GM12878 (cell line): Measurements from ENCODE around the gene CRYBG3. TPM values are rescaled to one million over a fixed set of nuclear protein-coding genes. Genes with fewer than 3 reads are reported as not detected.

ENCODE experiments used
- ATAC-seq: fragments of 200-7000 bp; cut with Tn5 transposase; 3 replicates; pipeline ENCODE4 v1.9.1; 2020; ENCODE audit warnings: mild to moderate bottlenecking, moderate library complexity
- BruUV-seq: library from RNA; stranded (reverse); fragments of 400-500 nt; replicated peaks from 2 replicates; lab custom pipeline; 2021; lab: Mats Ljungman, UMichigan
- CTCF ChIA-PET: fragments of 300-600 bp; sonication (Branson Sonifier 250); formaldehyde crosslinking; extraction: SDS; loops from one replicate; lab custom pipeline; 2021; ENCODE audit warnings: inconsistent platforms; lab: Yijun Ruan, JAX
- POLR2A ChIA-PET: fragments of 350-600 bp; formaldehyde crosslinking; extraction: SDS; loops from one replicate; lab custom pipeline; 2021; ENCODE audit warnings: inconsistent platforms; lab: Charles Lee
- RAD21 ChIA-PET: fragments of 300-600 bp; sonication (Branson Sonifier 250); formaldehyde crosslinking; loops from one replicate; lab custom pipeline; 2023; ENCODE audit warnings: antibody characterized with exemption; ENCODE audit not compliant: unreplicated experiment; lab: Charles Lee
- SMC1A ChIA-PET: fragments of 300-600 bp; sonication (Branson Sonifier 250); formaldehyde crosslinking; loops from one replicate; lab custom pipeline; 2023; ENCODE audit not compliant: unreplicated experiment, uncharacterized antibody; lab: Charles Lee
- DNase-seq: peaks from one replicate; pipeline ENCODE4 v3.0.0-alpha.2; 2011; ENCODE audit warnings: low read depth, low spot score
- FAIRE-seq: peaks from 3 replicates; lab custom pipeline; 2011; peaks lifted over from hg19 to GRCh38; lab: Jason Lieb, UNC
- H2AFZ ChIP-seq: 2 replicates; pipeline ENCODE4 v1.6.0; 2011; ENCODE audit warnings: low read depth, low read length, control low read depth; ENCODE audit not compliant: control insufficient read depth
- H3K27ac ChIP-seq: 2 replicates; pipeline ENCODE4 v1.5.1; 2011; ENCODE audit warnings: control low read depth; ENCODE audit not compliant: control insufficient read depth, insufficient read depth
- H3K27me3 ChIP-seq, 2 experiments: replicated peaks in 1 of 2; 2 replicates each; pipeline versions ENCODE4 v1.6.0 to v1.6.1; 2011; ENCODE audit warnings: low read length in 1 of 2; ENCODE audit not compliant: control insufficient read depth in 2 of 2, insufficient read depth in 2 of 2
- H3K36me3 ChIP-seq, 2 experiments: 2 replicates each; pipeline ENCODE4 v1.5.1; 2011; ENCODE audit warnings: low read length in 1 of 2; ENCODE audit not compliant: control insufficient read depth in 2 of 2, insufficient read depth in 2 of 2
- H3K4me1 ChIP-seq: 2 replicates; pipeline ENCODE4 v1.6.1; 2011; ENCODE audit warnings: mild to moderate bottlenecking, low read length, moderate library complexity, mixed read lengths; ENCODE audit not compliant: control insufficient read depth, insufficient read depth
- H3K4me2 ChIP-seq: 2 replicates; pipeline ENCODE4 v1.6.0; 2011; ENCODE audit warnings: control low read depth; ENCODE audit not compliant: control insufficient read depth, insufficient read depth
- H3K4me3 ChIP-seq: fragments of 200-600 bp; sonication (generic); 2 replicates; pipeline ENCODE4 v1.5.1; 2016
- H3K79me2 ChIP-seq: 2 replicates; pipeline ENCODE4 v1.6.0; 2011; ENCODE audit warnings: low read length; ENCODE audit not compliant: control insufficient read depth, insufficient read depth
- H3K9ac ChIP-seq: 2 replicates; pipeline ENCODE4 v1.8.0; 2011; ENCODE audit warnings: low read length, control low read depth, mixed read lengths; ENCODE audit not compliant: control insufficient read depth, insufficient read depth
- H3K9me3 ChIP-seq: replicated peaks from 3 replicates; pipeline ENCODE4 v1.5.1; 2011; ENCODE audit warnings: mild to moderate bottlenecking, low read length; ENCODE audit not compliant: control insufficient read depth, insufficient read depth
- H4K20me1 ChIP-seq: 2 replicates; pipeline ENCODE4 v1.6.0; 2011; ENCODE audit not compliant: control insufficient read depth, insufficient read depth
- ATF2 ChIP-seq: IDR thresholded peaks from 2 replicates; pipeline ENCODE4 v1.6.1; 2012; ENCODE audit warnings: low read length, inconsistent platforms
- CBFB ChIP-seq: IDR thresholded peaks from 2 replicates; pipeline ENCODE4 v1.6.1; 2016; ENCODE audit warnings: antibody characterized with exemption, low read depth
- CHD2 ChIP-seq: IDR thresholded peaks from 2 replicates; pipeline ENCODE4 v1.6.1; 2011; ENCODE audit warnings: low read depth, low read length, improper control_type of control experiment, borderline replicate concordance
- FOS ChIP-seq: IDR thresholded peaks from 3 replicates; pipeline ENCODE4 v1.6.1; 2011; ENCODE audit warnings: borderline replicate concordance; ENCODE audit not compliant: insufficient read length; ENCODE audit errors: extremely low read depth
- FOXK2 ChIP-seq: fragments of 450-650 bp; IDR thresholded peaks from 2 replicates; pipeline ENCODE4 v1.6.1; 2017; ENCODE audit warnings: mild to moderate bottlenecking, moderate library complexity
- HDGF ChIP-seq: fragments of 450-650 bp; IDR thresholded peaks from 2 replicates; pipeline ENCODE4 v1.6.1; 2016; ENCODE audit warnings: antibody characterized with exemption
- IRF4 ChIP-seq: IDR thresholded peaks from 2 replicates; pipeline ENCODE4 v1.6.1; 2011; ENCODE audit warnings: low read depth, low read length
- KDM1A ChIP-seq: fragments of 200-600 bp; sonication (generic); IDR thresholded peaks from 2 replicates; pipeline ENCODE4 v1.6.1; 2016; ENCODE audit warnings: borderline replicate concordance
- POLR2AphosphoS5 ChIP-seq: IDR thresholded peaks from 2 replicates; pipeline ENCODE4 v1.6.1; 2011; ENCODE audit warnings: mild to moderate bottlenecking, low read length, inconsistent platforms
- POU2F2 ChIP-seq: IDR thresholded peaks from 3 replicates; pipeline ENCODE4 v1.6.1; 2011; ENCODE audit warnings: low read depth, mild to moderate bottlenecking, low read length, borderline replicate concordance
- RB1 ChIP-seq: fragments of 450-650 bp; formaldehyde crosslinking; IDR thresholded peaks from 2 replicates; pipeline ENCODE4 v1.6.1; 2017; ENCODE audit warnings: mild to moderate bottlenecking, borderline replicate concordance
- SIX5 ChIP-seq: IDR thresholded peaks from 2 replicates; pipeline ENCODE4 v1.6.1; 2011; ENCODE audit warnings: mild to moderate bottlenecking, low read depth, low read length, moderate library complexity; ENCODE audit not compliant: severe bottlenecking
- SMARCA5 ChIP-seq: fragments of 450-650 bp; IDR thresholded peaks from 2 replicates; pipeline ENCODE4 v1.6.1; 2017; ENCODE audit warnings: mild to moderate bottlenecking
- SPI1 ChIP-seq: IDR thresholded peaks from 2 replicates; pipeline ENCODE4 v1.6.1; 2011; ENCODE audit warnings: low read depth, mild to moderate bottlenecking, low read length, moderate library complexity, borderline replicate concordance; ENCODE audit not compliant: insufficient read depth
- SUZ12 ChIP-seq: fragments of 200-600 bp; sonication (generic); IDR thresholded peaks from one replicate; pipeline ENCODE4 v1.6.1; 2018; ENCODE audit warnings: antibody characterized with exemption, mild to moderate bottlenecking; ENCODE audit not compliant: unreplicated experiment
- TAF1 ChIP-seq: IDR thresholded peaks from 2 replicates; pipeline ENCODE4 v1.6.1; 2011; ENCODE audit warnings: mild to moderate bottlenecking, low read depth, low read length, borderline replicate concordance
- ZBTB4 ChIP-seq: fragments of 450-650 bp; formaldehyde crosslinking; IDR thresholded peaks from 2 replicates; pipeline ENCODE4 v1.4.0; 2022; ENCODE audit warnings: mild to moderate bottlenecking, moderate library complexity
- ZNF207 ChIP-seq: fragments of 450-650 bp; IDR thresholded peaks from 2 replicates; pipeline ENCODE4 v1.6.1; 2014; ENCODE audit warnings: antibody characterized with exemption, mild to moderate bottlenecking, borderline replicate concordance
- ZNF622 ChIP-seq: fragments of 450-650 bp; IDR thresholded peaks from 2 replicates; pipeline ENCODE4 v1.6.1; 2017; ENCODE audit warnings: mild to moderate bottlenecking, inconsistent platforms
- WGBS: methylation state at CpG from one replicate; pipeline ENCODE4 v1.1.6; 2016; ENCODE audit warnings: low lambda C conversion rate; ENCODE audit not compliant: insufficient replicate concordance, insufficient coverage; ENCODE audit errors: missing lambda C conversion rate; 5-methylcytosine and 5-hydroxymethylcytosine counted together
- in situ Hi-C: fragments of 300-500 bp; cut with MboI; formaldehyde crosslinking; loops from 9 replicates; pipeline ENCODE4 v1.14.3; 2018; ENCODE audit warnings: mixed read lengths
- intact Hi-C: fragments of 100-400 bp; cut with micrococcal nuclease; formaldehyde crosslinking; loops from one replicate; pipeline ENCODE4 v1.14.2; 2022; ENCODE audit not compliant: unreplicated experiment
- polyA plus RNA-seq, 11 experiments: library from polyadenylated mRNA; depleted of rRNA in 4 of 11; unstranded in 6 of 11; stranded (reverse) in 5 of 11; fragments of >200 nt; fragmentation: Nextera tagmentation in 4 of 11; fragmentation: Illumina TruSeq in 1 of 11; extraction: Ambion mirVana in 4 of 11; extraction: Trizol in 1 of 11; gene quantifications; 1 replicate in 1 of 11; 2 replicates in 10 of 11; pipeline versions ENCODE4 v1.2.1 to v1.2.3, GENCODE V29; 2011 to 2016; ENCODE audit warnings: inconsistent platforms in 2 of 11, missing spikeins in 2 of 11, low read depth in 1 of 11
- total RNA-seq, 4 experiments: library from RNA; depleted of rRNA in 3 of 4; stranded (reverse); fragments of >200 nt in 3 of 4; fragmentation: Illumina TruSeq in 1 of 4; extraction: Trizol in 1 of 4; gene quantifications; 2 replicates each; pipeline versions ENCODE4 v1.2.1 to v1.2.3, GENCODE V29; 2013 to 2021

CRYBG3 gene
- total and polyA plus RNA-seq, 10 of the 15 experiments (the other 5 are each of a cell fraction or from before 2014, with no cell fraction given) = 0.11 to 5.4 (median 1.6) TPM

- POLR2A ChIA-PET = no interaction called here
- Histone ChIP-seq H3K27ac (no peak overlapping the region), H2AFZ (no peak overlapping the region), H3K9ac (no peak overlapping the region), H4K20me1 (no peaks in the 10 kb centered on the region), H3K4me1 (no peaks in the 10 kb centered on the region), H3K27me3 (no peaks in the 10 kb centered on the region), H3K36me3 (peaks cover 0 to 4% of the 10 kb centered on the region in 2 experiments; a peak in 2 of 4 replicates), H3K9me3 (no peaks in the 10 kb centered on the region), H3K79me2 (no peaks in the 10 kb centered on the region), H3K4me3 (no peak overlapping the region), H3K4me2 (no peak overlapping the region)
- ATAC-seq = no peak
- DNase-seq = no peak
- FAIRE-seq = no peak
- RAD21 ChIA-PET = interaction anchor here (1.0 kb wide), 1 partner anchor 90 kb away, joined by 3 read pairs; no protein-coding TSS in a partner anchor
- TF ChIP-seq ATF2 = no peak
- TF ChIP-seq SUZ12 = no peak
- TF ChIP-seq POLR2AphosphoS5 = no peak
- no peak for TF ChIP-seq FOS
- no peak for TF ChIP-seq POU2F2
- no peak for TF ChIP-seq TAF1
- TF ChIP-seq SPI1 = no peak
- TF ChIP-seq ZNF207 = no peak
- TF ChIP-seq RB1 = no peak
- no peak for TF ChIP-seq ZBTB4 (CRISPR knock-in tag)
- no peak for TF ChIP-seq ZNF622
- no peak for TF ChIP-seq HDGF
- TF ChIP-seq IRF4 = no peak
- no peak for TF ChIP-seq SIX5
- TF ChIP-seq CBFB = no peak
- no peak for TF ChIP-seq KDM1A
- TF ChIP-seq SMARCA5 = no peak
- TF ChIP-seq CHD2 = no peak
- no peak for TF ChIP-seq FOXK2
- CTCF ChIA-PET = interaction anchor here (1.4 kb wide), 1 partner anchor 90 kb away, joined by 7 read pairs; no protein-coding TSS in a partner anchor
- no TSS peak for BruUV-seq
- intact Hi-C loops (no loop called here), in situ Hi-C loops (no loop called here)
- SMC1A ChIA-PET = interaction anchor here (0.5 to 1.5 kb wide), 2 partner anchors 8 to 401 kb away, joined by 3 read pairs; no protein-coding TSS in a partner anchor
- WGBS = 97% methylated on average over 4 of the region's 4 CpGs
Observed at GRCh38 chr3:97932387-97932801, 110.6 kb downstream of the CRYBG3 start.
